HG02973 (cell line): ENCODE measurements around the gene DRAP1.

ENCODE experiments used
- ATAC-seq: cut with Tn5 transposase; IDR thresholded peaks from one replicate; pipeline ENCODE4 v1.9.1; 2021; ENCODE audit warnings: moderate library complexity; ENCODE audit not compliant: unreplicated experiment

The DRAP1 gene

DNA sequence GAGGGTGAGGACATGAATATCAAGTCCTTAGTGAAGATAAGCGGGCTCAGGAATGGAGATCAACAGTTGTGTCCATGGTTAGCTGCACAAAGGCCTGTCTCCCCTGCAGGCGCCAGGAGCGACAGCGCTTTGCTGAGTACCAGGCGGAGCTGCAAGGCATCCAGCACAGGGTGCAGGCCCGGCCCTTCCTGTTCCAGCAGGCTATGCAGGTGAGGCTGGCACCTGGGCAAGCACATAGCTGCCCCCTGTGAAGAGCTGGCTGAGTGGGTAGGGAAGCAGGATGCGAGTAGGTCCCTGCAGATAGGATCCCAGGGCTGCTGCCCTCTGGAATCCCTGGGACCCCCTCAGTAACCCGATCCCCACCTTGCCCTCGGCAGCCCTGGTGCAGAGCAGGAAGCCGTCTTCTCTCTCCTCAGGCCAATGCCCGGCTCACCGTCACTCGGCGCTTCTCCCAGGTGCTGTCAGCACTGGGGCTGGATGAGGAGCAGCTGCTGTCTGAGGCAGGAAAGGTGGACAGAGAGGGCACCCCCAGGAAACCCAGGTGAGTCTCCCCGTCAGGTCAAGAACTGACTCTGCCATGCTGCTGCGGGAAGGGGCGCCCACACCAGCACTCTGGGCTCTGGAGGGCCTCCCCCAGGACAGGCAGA, 39.7 kb downstream of the DRAP1 start:
- no peak for ATAC-seq

DNA sequence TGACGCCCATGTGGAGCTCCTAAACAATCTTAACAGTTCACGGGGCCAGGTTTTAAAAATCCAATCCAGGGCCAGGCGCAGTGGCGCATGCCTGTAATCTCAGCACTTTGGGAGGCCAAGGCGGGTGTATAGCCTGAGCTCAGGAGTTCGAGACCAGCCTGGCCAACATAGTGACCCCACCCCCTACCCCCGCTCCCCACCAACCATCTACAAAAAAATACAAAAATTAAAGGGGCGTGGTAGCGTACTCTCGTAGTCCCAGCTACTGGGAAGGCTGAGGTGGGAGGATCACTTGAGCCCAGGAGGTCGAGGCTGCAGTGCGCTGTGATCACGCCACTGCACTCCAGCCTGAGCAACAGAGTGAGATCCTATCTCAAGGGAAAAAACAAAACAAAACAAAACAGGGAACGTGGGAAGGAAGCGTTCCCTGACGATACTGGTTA, 41.6 kb downstream of the DRAP1 start:
- no peak for ATAC-seq

DNA sequence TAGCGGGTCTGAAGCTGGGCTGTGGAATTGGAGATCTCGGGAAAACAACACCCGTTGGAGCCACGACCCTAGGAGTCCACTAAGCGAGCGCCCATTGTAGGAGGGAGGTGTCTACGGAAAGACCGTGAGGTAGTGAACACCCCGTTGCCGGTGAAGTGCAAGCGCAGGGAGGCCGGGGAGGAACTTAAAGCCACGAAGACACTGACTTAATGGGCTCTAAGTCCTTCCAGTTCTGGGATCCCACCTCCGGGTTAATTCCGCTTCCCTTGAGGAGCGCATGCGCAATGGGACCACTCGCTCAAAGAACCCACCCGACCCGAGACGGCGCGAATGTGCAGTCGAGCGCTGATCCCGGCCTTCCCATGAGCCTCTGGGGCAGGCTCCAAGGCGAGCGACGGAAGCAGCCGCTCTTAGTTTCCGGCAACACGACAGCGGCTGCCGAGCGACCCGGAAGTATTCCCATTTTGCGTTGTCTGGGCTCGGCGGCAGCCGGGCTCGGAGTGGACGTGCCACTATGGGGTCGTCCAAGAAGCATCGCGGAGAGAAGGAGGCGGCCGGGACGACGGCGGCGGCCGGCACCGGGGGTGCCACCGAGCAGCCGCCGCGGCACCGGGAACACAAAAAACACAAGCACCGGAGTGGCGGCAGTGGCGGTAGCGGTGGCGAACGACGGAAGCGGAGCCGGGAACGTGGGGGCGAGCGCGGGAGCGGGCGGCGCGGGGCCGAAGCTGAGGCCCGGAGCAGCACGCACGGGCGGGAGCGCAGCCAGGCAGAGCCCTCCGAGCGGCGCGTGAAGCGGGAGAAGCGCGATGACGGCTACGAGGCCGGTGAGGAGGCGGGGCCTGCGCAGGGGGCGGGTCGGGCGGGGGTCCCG, 42.3 kb downstream of the DRAP1 start, which contains the start of gene SART1:
Gene SART1 (plus strand): TSS at position 468 of the 874 bp plus-strand sequence. CDS start 47 bp downstream, at position 515.
- ATAC-seq, result peak; percentile 75

DNA sequence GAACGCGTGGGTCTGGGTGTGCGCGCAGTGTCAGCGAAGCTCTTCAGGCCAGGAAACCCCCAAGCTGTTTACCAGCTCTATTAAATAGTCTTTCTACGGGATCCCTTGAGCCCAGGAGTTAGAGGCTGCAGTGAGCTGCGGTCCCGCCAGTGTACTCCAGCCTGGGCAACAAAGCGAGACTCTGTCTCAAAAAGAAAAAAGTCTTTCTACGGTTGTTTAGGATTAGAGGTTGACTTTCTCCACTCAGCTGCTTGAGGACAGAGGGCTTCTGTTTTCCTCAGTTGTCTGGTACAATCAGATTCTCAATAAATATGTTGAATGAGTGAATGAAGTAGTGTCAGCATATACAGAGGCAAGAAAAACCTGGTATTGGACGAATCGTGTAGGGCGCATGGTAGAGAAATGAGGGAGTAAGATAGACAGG, 42.9 kb downstream of the DRAP1 start:
- no peak for ATAC-seq

DNA sequence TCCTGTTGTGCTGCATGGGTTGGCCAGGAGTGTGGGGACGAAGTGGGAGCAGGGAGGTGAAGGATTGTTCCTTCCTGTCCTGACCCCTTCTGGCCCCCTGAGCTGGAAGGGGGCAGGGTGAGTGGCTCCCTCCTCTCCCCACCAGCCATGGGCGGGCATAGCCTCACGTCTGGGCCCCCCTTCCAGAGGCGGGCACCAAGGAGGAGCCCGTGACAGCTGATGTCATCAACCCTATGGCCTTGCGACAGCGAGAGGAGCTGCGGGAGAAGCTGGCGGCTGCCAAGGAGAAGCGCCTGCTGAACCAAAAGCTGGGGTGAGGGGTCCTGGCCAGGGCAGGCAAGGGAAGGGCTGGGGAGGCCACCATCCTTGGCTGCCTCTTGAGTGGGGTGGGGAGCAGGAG, 45.7 kb downstream of the DRAP1 start:
- no peak for ATAC-seq

DNA sequence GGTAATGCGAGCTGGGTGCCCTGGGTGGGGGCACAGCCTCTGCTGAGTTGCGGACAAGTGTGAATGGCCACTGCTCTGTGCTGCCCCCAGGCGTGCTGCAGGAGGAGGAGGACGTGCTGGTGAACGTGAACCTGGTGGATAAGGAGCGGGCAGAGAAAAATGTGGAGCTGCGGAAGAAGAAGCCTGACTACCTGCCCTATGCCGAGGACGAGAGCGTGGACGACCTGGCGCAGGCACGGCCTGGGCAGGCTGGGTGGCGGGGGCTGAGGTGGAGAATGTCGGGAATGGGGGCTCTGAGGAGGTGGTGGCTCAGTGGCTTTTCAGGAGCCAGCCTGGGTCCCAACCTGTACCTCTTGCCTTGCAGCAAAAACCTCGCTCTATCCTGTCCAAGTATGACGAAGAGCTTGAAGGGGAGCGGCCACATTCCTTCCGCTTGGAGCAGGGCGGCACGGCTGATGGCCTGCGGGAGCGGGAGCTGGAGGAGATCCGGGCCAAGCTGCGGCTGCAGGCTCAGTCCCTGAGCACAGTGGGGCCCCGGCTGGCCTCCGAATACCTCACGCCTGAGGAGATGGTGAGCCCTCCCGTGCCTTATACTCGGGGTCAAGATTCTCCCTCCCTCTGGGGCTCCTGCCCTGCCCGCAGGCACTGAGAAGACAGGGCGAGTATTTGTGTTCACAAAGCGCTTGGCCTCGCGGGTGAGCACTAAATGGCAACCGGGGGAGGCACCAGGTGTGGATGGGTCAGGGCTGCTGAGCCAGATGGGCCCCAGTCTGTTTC, 46.9 kb downstream of the DRAP1 start:
- ATAC-seq, result no peak

DNA sequence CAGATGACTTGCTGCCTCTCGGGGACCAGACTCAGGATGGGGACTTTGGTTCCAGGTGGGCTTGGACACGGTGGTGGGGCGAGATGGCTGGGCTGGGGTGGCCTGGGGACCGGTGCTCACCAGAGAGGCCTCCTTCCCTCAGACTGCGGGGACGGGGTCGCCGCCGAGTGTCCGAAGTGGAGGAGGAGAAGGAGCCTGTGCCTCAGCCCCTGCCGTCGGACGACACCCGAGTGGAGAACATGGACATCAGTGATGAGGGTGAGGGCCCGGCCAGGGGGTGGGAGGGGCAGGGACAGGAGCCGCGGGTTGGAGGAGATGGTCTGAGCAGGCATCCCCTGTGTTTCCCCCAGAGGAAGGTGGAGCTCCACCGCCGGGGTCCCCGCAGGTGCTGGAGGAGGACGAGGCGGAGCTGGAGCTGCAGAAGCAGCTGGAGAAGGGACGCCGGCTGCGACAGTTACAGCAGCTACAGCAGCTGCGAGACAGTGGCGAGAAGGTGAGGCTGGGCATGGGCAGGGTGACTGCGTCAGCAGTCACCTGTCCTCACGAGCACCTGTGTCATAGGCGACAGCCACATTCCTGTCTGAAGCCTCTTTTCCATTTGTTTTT, 48.2 kb downstream of the DRAP1 start:
- ATAC-seq, result no peak

DNA sequence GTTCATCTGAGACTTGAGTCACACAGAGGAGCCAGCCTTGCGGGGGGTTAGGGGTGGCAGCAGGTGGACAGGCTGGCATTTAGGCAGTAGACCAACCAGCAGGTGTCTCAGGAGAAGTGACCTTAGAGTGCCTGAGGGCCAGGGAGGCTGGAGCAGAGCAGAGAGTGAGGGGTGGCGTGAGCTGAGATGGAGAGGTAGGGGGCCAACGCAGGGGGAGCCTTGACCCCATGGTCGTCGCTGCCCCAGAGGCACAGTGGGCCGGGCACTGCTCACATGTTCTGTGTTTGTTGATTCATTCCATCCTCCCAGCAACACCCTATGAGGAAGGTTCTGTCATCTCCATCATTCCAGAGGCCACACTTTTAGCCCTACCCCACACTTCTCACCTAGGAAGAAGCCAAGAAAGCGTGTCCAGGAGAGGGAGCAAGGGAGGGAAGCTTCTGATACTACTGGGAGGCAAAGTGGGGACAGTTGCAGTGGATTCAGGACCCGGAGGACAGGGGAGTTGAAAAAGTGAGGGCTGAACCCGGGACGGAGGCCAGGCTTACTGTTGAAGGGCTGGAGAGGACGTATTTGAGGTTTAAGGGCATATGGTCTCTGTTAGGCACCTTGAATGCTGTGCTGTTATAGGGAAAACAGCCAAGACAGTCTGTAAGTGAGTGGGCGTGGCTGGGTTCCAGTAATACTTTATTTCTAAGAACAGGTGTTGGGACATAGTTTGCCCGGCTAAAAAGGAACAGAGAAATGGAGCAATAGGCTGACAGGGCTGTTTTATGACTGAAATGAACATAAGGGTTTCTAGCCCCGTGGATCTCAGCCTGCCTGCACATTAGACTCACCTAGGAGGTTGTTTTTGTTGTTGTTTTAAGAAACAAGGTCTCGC, 49.6 kb downstream of the DRAP1 start:
- ATAC-seq, result no peak
